Breast epithelium (tissue), 3 donors: ENCODE measurements around the gene TGM2.

Source experiments
- CTCF ChIP-seq, 3 donors: fragments of 450-650 bp; IDR thresholded peaks; one replicate each; pipeline ENCODE4 v1.5.1; 2016 to 2017; ENCODE audit warnings: antibody characterized with exemption in 3 of 3, mild to moderate bottlenecking in 3 of 3, moderate library complexity in 3 of 3
- POLR2A ChIP-seq: fragments of 450-650 bp; IDR thresholded peaks from one replicate; pipeline ENCODE4 v1.6.1; 2016; ENCODE audit warnings: antibody characterized with exemption, mild to moderate bottlenecking, moderate library complexity

GRCh38 chr20:38137441-38138037, 27.5 kb downstream of the TGM2 start:
- TF ChIP-seq POLR2A (no peak), CTCF (IDR thresholded peaks at IDR 0.05) (no peak)
